Ovary (tissue), 3 donors: ENCODE measurements around the gene TEKT5.

Source experiments
- CTCF ChIP-seq, 3 donors: fragments of 450-650 bp in 2 of 3; fragments of 200-600 bp in 1 of 3; IDR thresholded peaks; one replicate each; pipeline versions ENCODE4 v1.5.1 to v1.8.0; 2016 to 2022; ENCODE audit warnings: antibody characterized with exemption in 3 of 3, mild to moderate bottlenecking in 1 of 3
- POLR2A ChIP-seq: fragments of 450-650 bp; IDR thresholded peaks from one replicate; pipeline ENCODE4 v1.6.1; 2017; ENCODE audit warnings: antibody characterized with exemption, mild to moderate bottlenecking, moderate library complexity
- donor health status: DM: no; HTN: no; CAD: no.

DNA sequence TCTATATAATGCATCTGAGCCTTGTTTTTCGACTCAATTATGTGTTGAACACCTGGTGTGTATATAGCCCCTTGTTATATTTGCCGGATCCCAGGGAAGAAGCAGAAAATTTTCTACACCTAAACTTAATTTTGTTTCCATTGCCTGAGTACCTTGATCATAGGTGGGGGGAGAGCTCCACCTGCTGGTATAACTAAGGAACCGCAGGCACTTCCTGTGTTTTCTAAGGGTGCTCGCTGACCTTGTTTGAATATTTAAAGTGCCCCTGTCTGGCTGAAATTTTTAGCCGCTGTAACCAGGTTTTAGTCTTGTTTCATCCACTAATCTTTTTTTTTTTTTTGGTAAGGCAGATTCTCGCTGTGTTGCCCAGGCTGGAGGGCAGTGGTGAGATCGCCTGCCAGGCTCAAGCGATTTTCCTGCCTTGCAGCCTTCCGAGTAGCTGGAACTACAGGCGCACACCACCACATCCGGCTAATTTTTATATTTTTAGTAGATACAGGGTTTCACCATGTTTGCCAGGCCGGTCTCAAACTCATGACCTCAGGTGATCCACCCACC lies 42.4 kb upstream of the TEKT5 start:
- peak; percentile 86 to 92 (median 92) for TF ChIP-seq CTCF (IDR thresholded peaks at IDR 0.05)
- no peak for TF ChIP-seq POLR2A
